Measurements from ENCODE around the gene RPS6KA5. TPM values are rescaled to one million over a fixed set of nuclear protein-coding genes. Genes with fewer than 3 reads are reported as not detected.

The RPS6KA5 gene
- polyA plus RNA-seq, 2 of the 4 experiments (the other 2 are of a cell fraction) = 2.2 to 4.1 TPM

DNA sequence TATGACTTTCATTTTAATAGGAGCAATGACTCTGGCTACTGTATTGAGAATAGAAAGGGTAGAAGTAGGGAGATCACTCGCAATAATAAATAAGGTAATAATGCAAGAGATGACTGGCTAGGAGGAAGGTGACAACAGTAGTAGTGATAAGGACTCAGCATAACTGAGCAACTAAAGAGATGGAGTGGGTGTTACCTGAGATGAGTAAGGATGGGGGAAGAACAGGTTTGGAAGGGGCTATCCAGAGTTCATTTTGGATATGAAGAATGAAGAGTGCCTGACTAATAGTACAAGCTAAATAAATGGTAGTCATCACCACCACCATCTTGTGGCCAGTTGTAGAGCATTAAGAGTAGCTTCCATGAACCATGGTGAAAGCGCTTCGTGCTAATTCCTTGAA, 101.1 kb downstream of the RPS6KA5 start:
- ChIA-PET POLR2A (no interaction called here), CTCF (interaction anchor here (1.6 kb wide), 1 partner anchor 11 kb away, joined by 4 read pairs; no protein-coding TSS in a partner anchor)
- FAIRE-seq (no peak), ATAC-seq (no peak), DNase-seq (ENCODE audit: low read depth in 1 of 2, low spot score in 1 of 2) (no peak)
- TF ChIP-seq, protein P1, sequence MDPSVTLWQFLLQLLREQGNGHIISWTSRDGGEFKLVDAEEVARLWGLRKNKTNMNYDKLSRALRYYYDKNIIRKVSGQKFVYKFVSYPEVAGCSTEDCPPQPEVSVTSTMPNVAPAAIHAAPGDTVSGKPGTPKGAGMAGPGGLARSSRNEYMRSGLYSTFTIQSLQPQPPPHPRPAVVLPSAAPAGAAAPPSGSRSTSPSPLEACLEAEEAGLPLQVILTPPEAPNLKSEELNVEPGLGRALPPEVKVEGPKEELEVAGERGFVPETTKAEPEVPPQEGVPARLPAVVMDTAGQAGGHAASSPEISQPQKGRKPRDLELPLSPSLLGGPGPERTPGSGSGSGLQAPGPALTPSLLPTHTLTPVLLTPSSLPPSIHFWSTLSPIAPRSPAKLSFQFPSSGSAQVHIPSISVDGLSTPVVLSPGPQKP (IDR thresholded peaks at IDR 0.05; ENCODE audit: low read depth, low read length) = no peak
- no peak for TF ChIP-seq HES2 (IDR thresholded peaks at IDR 0.05)
- no peak for TF ChIP-seq TP53 (CRISPR knock-in tag; IDR thresholded peaks at IDR 0.05)
- TF ChIP-seq RARB (CRISPR knock-in tag; IDR thresholded peaks at IDR 0.05) = no peak
- TF ChIP-seq BHLHE40 (IDR thresholded peaks at IDR 0.05; ENCODE audit: low read depth, low read length) = no peak
- TF ChIP-seq, protein P2, sequence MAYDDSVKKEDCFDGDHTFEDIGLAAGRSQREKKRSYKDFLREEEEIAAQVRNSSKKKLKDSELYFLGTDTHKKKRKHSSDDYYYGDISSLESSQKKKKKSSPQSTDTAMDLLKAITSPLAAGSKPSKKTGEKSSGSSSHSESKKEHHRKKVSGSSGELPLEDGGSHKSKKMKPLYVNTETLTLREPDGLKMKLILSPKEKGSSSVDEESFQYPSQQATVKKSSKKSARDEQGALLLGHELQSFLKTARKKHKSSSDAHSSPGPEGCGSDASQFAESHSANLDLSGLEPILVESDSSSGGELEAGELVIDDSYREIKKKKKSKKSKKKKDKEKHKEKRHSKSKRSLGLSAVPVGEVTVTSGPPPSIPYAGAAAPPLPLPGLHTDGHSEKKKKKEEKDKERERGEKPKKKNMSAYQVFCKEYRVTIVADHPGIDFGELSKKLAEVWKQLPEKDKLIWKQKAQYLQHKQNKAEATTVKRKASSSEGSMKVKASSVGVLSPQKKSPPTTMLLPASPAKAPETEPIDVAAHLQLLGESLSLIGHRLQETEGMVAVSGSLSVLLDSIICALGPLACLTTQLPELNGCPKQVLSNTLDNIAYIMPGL (CRISPR knock-in tag; IDR thresholded peaks at IDR 0.05; ENCODE audit: borderline replicate concordance) = no peak
- TF ChIP-seq RCOR1 (IDR thresholded peaks at IDR 0.05; ENCODE audit: low read depth, low read length) = no peak
- no peak for TF ChIP-seq PBX3 (IDR thresholded peaks at IDR 0.05)
- TF ChIP-seq, protein P3, sequence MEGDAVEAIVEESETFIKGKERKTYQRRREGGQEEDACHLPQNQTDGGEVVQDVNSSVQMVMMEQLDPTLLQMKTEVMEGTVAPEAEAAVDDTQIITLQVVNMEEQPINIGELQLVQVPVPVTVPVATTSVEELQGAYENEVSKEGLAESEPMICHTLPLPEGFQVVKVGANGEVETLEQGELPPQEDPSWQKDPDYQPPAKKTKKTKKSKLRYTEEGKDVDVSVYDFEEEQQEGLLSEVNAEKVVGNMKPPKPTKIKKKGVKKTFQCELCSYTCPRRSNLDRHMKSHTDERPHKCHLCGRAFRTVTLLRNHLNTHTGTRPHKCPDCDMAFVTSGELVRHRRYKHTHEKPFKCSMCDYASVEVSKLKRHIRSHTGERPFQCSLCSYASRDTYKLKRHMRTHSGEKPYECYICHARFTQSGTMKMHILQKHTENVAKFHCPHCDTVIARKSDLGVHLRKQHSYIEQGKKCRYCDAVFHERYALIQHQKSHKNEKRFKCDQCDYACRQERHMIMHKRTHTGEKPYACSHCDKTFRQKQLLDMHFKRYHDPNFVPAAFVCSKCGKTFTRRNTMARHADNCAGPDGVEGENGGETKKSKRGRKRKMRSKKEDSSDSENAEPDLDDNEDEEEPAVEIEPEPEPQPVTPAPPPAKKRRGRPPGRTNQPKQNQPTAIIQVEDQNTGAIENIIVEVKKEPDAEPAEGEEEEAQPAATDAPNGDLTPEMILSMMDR (IDR thresholded peaks at IDR 0.05) = no peak
- no peak for TF ChIP-seq RAD21 (conservative IDR thresholded peaks at IDR 0.05 in 1 of 2, IDR thresholded peaks at IDR 0.05 in 1 of 2)
- TF ChIP-seq GATA3 (IDR thresholded peaks at IDR 0.05; ENCODE audit: borderline replicate concordance) = no peak
- no peak for TF ChIP-seq HOXB13 (CRISPR knock-in tag; IDR thresholded peaks at IDR 0.05; ENCODE audit: low read depth)
- TF ChIP-seq, protein P4, sequence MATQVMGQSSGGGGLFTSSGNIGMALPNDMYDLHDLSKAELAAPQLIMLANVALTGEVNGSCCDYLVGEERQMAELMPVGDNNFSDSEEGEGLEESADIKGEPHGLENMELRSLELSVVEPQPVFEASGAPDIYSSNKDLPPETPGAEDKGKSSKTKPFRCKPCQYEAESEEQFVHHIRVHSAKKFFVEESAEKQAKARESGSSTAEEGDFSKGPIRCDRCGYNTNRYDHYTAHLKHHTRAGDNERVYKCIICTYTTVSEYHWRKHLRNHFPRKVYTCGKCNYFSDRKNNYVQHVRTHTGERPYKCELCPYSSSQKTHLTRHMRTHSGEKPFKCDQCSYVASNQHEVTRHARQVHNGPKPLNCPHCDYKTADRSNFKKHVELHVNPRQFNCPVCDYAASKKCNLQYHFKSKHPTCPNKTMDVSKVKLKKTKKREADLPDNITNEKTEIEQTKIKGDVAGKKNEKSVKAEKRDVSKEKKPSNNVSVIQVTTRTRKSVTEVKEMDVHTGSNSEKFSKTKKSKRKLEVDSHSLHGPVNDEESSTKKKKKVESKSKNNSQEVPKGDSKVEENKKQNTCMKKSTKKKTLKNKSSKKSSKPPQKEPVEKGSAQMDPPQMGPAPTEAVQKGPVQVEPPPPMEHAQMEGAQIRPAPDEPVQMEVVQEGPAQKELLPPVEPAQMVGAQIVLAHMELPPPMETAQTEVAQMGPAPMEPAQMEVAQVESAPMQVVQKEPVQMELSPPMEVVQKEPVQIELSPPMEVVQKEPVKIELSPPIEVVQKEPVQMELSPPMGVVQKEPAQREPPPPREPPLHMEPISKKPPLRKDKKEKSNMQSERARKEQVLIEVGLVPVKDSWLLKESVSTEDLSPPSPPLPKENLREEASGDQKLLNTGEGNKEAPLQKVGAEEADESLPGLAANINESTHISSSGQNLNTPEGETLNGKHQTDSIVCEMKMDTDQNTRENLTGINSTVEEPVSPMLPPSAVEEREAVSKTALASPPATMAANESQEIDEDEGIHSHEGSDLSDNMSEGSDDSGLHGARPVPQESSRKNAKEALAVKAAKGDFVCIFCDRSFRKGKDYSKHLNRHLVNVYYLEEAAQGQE (IDR thresholded peaks at IDR 0.05) = no peak
- no peak for TF ChIP-seq SMC3 (IDR thresholded peaks at IDR 0.05)
- TF ChIP-seq ZNF302 (CRISPR knock-in tag; IDR thresholded peaks at IDR 0.05) = no peak
- TF ChIP-seq ESRRA (IDR thresholded peaks at IDR 0.05; ENCODE audit: borderline replicate concordance, low read length) = no peak
- no peak for TF ChIP-seq NPAS2 (CRISPR knock-in tag; IDR thresholded peaks at IDR 0.05; ENCODE audit: borderline replicate concordance)
- TF ChIP-seq HOXB5 (CRISPR knock-in tag; IDR thresholded peaks at IDR 0.05) = no peak
- TF ChIP-seq POLR2AphosphoS2 (conservative IDR thresholded peaks at IDR 0.05; ENCODE audit: low read length) = no peak
- 92% methylated on average over 3 of the region's 3 CpGs for WGBS (ENCODE audit: missing lambda C conversion rate)
- Histone ChIP-seq H3K4me1 (no peaks in the 10 kb centered on the region), H3K27ac (no peak overlapping the region), H3K4me3 (no peak overlapping the region), H3K9me3 (peaks cover 23% of the 10 kb centered on the region), H3K4me2 (no peak overlapping the region)
